HepG2 (cell line): ENCODE data around the gene C6orf132. TPM values are rescaled to one million over a fixed set of nuclear protein-coding genes. Genes with fewer than 3 reads are reported as not detected.

ENCODE experiments used
- ATM ChIP-seq: fragments of 450-650 bp; IDR thresholded peaks from 2 replicates; pipeline ENCODE4 v1.7.1; 2017; ENCODE audit warnings: mild to moderate bottlenecking, borderline replicate concordance
- CCAR2 ChIP-seq: fragments of 200-400 bp; formaldehyde crosslinking; optimal IDR thresholded peaks from 2 replicates; pipeline ENCODE3; 2018; ENCODE audit warnings: low read depth, mild to moderate bottlenecking, low read length, moderate library complexity
- ERF ChIP-seq: IDR thresholded peaks from 2 replicates; pipeline ENCODE4 v1.6.1; 2018; ENCODE audit warnings: missing biosample characterization, missing genetic modification reagents
- GPN1 ChIP-seq: sonication (generic); formaldehyde crosslinking; IDR thresholded peaks from 2 replicates; pipeline ENCODE4 v1.5.1; 2020; ENCODE audit warnings: missing genetic modification reagents, borderline replicate concordance
- MAZ ChIP-seq, 2 experiments: sonication (generic) in 1 of 2; formaldehyde crosslinking in 1 of 2; IDR thresholded peaks; 2 replicates each; pipeline versions ENCODE4 v1.5.0 to v1.6.1; 2012 to 2020; ENCODE audit warnings: low read depth in 2 of 2, mild to moderate bottlenecking in 2 of 2, borderline replicate concordance in 1 of 2, improper control_type of control experiment in 1 of 2, low read length in 1 of 2, missing genetic modification reagents in 1 of 2, moderate library complexity in 1 of 2
- MBNL3 ChIP-seq: fragments of 250-450 bp; sonication (Bioruptor Pico); conservative IDR thresholded peaks from 2 replicates; pipeline ENCODE4 v1.8.0; 2022; ENCODE audit warnings: mild to moderate bottlenecking, inconsistent platforms
- NCOA1 ChIP-seq: sonication (generic); formaldehyde crosslinking; IDR thresholded peaks from 2 replicates; pipeline ENCODE4 v1.9.0; 2021; ENCODE audit warnings: missing genetic modification reagents
- NFIC ChIP-seq: IDR thresholded peaks from 2 replicates; pipeline ENCODE4 v1.6.1; 2012; ENCODE audit warnings: mild to moderate bottlenecking, low read length, inconsistent platforms
- NR2F6 ChIP-seq, 2 experiments: IDR thresholded peaks; 2 replicates each; pipeline ENCODE4 v1.6.1; 2016; ENCODE audit warnings: antibody characterized with exemption in 1 of 2, mild to moderate bottlenecking in 1 of 2
- NR3C1 ChIP-seq: sonication (generic); formaldehyde crosslinking; IDR thresholded peaks from 2 replicates; pipeline ENCODE4 v1.4.0; 2020; ENCODE audit warnings: missing genetic modification reagents
- TCF12 ChIP-seq, 2 experiments: fragments of 450-650 bp in 1 of 2; sonication (generic) in 1 of 2; formaldehyde crosslinking in 1 of 2; IDR thresholded peaks; 2 replicates each; pipeline versions ENCODE4 v1.6.1 to v1.8.0; 2017 to 2022; ENCODE audit warnings: antibody characterized with exemption in 1 of 2, mild to moderate bottlenecking in 1 of 2, missing genetic modification reagents in 1 of 2, moderate library complexity in 1 of 2
- ZFX ChIP-seq: sonication (generic); formaldehyde crosslinking; IDR thresholded peaks from 2 replicates; pipeline ENCODE4 v1.4.0; 2020; ENCODE audit warnings: mild to moderate bottlenecking, low read depth, missing genetic modification reagents, moderate library complexity
- ZNF343 ChIP-seq: sonication (generic); formaldehyde crosslinking; IDR thresholded peaks from 2 replicates; pipeline ENCODE4 v1.4.0; 2020; ENCODE audit warnings: mild to moderate bottlenecking, missing genetic modification reagents
- ZNF468 ChIP-seq: sonication (generic); formaldehyde crosslinking; IDR thresholded peaks from 2 replicates; pipeline ENCODE4 v1.8.0; 2022; ENCODE audit warnings: mild to moderate bottlenecking, moderate library complexity, missing genetic modification reagents
- ZNF850 ChIP-seq: sonication (generic); formaldehyde crosslinking; conservative IDR thresholded peaks from 2 replicates; pipeline ENCODE4 v1.9.0; 2021; ENCODE audit warnings: mild to moderate bottlenecking, missing genetic modification reagents
- polyA plus RNA-seq, 8 experiments: library from polyadenylated mRNA; depleted of rRNA in 3 of 8; stranded (reverse) in 7 of 8; unstranded in 1 of 8; fragments of >200 nt; fragmentation: Illumina TruSeq in 4 of 8; extraction: Trizol in 4 of 8; gene quantifications; 2 replicates each; pipeline versions ENCODE4 v1.2.1 to v1.2.3, GENCODE V29; 2011 to 2016; ENCODE audit warnings: low read depth in 4 of 8, missing spikeins in 1 of 8, mixed read lengths in 1 of 8; ENCODE audit not compliant: insufficient read depth in 1 of 8
- total RNA-seq, 5 experiments: library from RNA; depleted of rRNA; stranded (reverse); fragments of >200 nt; fragmentation: Illumina TruSeq; extraction: Trizol; gene quantifications; 2 replicates each; pipeline ENCODE4 v1.2.3, GENCODE V29; 2016; ENCODE audit warnings: low read depth in 1 of 5
- TF ChIP-seq, protein P1 (sequence below): sonication (generic); formaldehyde crosslinking; IDR thresholded peaks from 2 replicates; pipeline ENCODE4 v1.4.0; 2020; ENCODE audit warnings: missing genetic modification reagents, borderline replicate concordance
- TF ChIP-seq, protein P2 (sequence below): sonication (generic); formaldehyde crosslinking; IDR thresholded peaks from 2 replicates; pipeline ENCODE4 v1.5.0; 2020; ENCODE audit warnings: missing genetic modification reagents
- TF ChIP-seq, protein P3 (sequence below): sonication (generic); formaldehyde crosslinking; IDR thresholded peaks from 2 replicates; pipeline ENCODE4 v1.4.0; 2020; ENCODE audit warnings: mild to moderate bottlenecking, low read depth, missing genetic modification reagents
- TF ChIP-seq, protein P4 (sequence below): sonication (generic); formaldehyde crosslinking; IDR thresholded peaks from 2 replicates; pipeline ENCODE4 v1.5.0; 2020; ENCODE audit warnings: mild to moderate bottlenecking, missing genetic modification reagents, borderline replicate concordance

The C6orf132 gene
- total and polyA plus RNA-seq, 2 of the 13 experiments (the other 11 are each of a cell fraction or from before 2014, with no cell fraction given) = 0.78 to 3.0 TPM

DNA sequence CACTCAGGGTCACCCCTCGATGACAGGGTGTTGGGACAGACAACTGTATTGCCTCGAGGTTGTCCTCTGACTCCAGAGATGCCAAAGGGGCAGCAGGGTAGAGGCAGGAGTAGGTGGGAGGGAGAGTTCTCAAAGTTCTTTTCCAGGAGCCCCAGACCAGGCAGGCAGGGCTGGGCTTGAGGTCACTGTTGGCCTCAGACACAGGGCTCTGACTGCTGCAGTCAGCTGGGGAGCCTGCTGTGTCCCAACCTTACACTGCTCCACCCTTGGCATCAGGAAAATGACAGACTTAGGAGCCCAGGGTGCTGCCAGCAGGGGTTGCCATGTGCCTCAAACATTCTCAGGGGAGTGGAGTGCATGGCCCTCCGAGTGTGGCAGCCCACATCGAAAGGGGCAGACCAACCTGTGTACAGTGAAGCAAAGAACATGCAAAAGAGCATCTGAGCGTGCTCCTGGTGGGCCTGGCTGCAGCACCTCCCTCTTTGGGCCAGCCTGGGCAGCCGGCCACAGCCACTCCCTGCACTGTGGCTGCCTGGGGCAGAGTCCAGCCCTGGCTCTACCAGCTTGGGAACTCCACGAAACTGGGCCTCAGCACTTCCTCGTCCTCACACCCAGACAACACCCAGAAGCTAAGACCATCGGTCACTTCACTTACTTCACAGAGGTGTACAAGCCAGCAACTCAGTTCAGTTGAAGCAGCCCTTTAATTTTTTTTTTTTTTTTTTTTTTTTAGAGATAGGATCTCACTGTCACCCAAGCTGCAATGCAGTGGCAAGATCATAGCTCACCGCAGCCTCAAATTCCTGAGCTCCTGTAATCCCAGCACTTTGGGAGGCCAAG, 24.0 kb downstream of the C6orf132 start (continued):
- TF ChIP-seq, protein P1, sequence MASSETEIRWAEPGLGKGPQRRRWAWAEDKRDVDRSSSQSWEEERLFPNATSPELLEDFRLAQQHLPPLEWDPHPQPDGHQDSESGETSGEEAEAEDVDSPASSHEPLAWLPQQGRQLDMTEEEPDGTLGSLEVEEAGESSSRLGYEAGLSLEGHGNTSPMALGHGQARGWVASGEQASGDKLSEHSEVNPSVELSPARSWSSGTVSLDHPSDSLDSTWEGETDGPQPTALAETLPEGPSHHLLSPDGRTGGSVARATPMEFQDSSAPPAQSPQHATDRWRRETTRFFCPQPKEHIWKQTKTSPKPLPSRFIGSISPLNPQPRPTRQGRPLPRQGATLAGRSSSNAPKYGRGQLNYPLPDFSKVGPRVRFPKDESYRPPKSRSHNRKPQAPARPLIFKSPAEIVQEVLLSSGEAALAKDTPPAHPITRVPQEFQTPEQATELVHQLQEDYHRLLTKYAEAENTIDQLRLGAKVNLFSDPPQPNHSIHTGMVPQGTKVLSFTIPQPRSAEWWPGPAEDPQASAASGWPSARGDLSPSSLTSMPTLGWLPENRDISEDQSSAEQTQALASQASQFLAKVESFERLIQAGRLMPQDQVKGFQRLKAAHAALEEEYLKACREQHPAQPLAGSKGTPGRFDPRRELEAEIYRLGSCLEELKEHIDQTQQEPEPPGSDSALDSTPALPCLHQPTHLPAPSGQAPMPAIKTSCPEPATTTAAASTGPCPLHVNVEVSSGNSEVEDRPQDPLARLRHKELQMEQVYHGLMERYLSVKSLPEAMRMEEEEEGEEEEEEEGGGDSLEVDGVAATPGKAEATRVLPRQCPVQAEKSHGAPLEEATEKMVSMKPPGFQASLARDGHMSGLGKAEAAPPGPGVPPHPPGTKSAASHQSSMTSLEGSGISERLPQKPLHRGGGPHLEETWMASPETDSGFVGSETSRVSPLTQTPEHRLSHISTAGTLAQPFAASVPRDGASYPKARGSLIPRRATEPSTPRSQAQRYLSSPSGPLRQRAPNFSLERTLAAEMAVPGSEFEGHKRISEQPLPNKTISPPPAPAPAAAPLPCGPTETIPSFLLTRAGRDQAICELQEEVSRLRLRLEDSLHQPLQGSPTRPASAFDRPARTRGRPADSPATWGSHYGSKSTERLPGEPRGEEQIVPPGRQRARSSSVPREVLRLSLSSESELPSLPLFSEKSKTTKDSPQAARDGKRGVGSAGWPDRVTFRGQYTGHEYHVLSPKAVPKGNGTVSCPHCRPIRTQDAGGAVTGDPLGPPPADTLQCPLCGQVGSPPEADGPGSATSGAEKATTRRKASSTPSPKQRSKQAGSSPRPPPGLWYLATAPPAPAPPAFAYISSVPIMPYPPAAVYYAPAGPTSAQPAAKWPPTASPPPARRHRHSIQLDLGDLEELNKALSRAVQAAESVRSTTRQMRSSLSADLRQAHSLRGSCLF (CRISPR knock-in tag) = no peak
- TF ChIP-seq NFIC (no peak), GPN1 (CRISPR knock-in tag) (no peak), TCF12 (IDR thresholded peaks at IDR 0.05) (no peak), TCF12 (CRISPR knock-in tag; IDR thresholded peaks at IDR 0.05) (no peak), NCOA1 (no peak), ERF (peak; percentile 46; the same call in 1 of the 2 replicates), NR2F6 (IDR thresholded peaks at IDR 0.05) (no peak), NR2F6 (CRISPR knock-in tag; IDR thresholded peaks at IDR 0.05) (no peak; the same call in 1 of the 2 replicates), ZNF850 (CRISPR knock-in tag) (no peak), MAZ (IDR thresholded peaks at IDR 0.05; ENCODE audit: borderline replicate concordance, low read depth, low read length) (no peak), MAZ (CRISPR knock-in tag; IDR thresholded peaks at IDR 0.05; ENCODE audit: low read depth) (0 out of 2 replicates have a peak, but pooled peaks have one; percentile 27), ATM (no peak), ZFX (CRISPR knock-in tag) (peak; percentile 84), ZNF343 (CRISPR knock-in tag) (no peak), CCAR2 (no peak), MBNL3 (CRISPR knock-in tag) (no peak), NR3C1 (no peak), ZNF468 (CRISPR knock-in tag) (no peak)
- TF ChIP-seq, protein P2, sequence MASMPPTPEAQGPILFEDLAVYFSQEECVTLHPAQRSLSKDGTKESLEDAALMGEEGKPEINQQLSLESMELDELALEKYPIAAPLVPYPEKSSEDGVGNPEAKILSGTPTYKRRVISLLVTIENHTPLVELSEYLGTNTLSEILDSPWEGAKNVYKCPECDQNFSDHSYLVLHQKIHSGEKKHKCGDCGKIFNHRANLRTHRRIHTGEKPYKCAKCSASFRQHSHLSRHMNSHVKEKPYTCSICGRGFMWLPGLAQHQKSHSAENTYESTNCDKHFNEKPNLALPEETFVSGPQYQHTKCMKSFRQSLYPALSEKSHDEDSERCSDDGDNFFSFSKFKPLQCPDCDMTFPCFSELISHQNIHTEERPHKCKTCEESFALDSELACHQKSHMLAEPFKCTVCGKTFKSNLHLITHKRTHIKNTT (CRISPR knock-in tag) = no peak
- TF ChIP-seq, protein P3, sequence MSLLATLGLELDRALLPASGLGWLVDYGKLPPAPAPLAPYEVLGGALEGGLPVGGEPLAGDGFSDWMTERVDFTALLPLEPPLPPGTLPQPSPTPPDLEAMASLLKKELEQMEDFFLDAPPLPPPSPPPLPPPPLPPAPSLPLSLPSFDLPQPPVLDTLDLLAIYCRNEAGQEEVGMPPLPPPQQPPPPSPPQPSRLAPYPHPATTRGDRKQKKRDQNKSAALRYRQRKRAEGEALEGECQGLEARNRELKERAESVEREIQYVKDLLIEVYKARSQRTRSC = no peak
- TF ChIP-seq, protein P4, sequence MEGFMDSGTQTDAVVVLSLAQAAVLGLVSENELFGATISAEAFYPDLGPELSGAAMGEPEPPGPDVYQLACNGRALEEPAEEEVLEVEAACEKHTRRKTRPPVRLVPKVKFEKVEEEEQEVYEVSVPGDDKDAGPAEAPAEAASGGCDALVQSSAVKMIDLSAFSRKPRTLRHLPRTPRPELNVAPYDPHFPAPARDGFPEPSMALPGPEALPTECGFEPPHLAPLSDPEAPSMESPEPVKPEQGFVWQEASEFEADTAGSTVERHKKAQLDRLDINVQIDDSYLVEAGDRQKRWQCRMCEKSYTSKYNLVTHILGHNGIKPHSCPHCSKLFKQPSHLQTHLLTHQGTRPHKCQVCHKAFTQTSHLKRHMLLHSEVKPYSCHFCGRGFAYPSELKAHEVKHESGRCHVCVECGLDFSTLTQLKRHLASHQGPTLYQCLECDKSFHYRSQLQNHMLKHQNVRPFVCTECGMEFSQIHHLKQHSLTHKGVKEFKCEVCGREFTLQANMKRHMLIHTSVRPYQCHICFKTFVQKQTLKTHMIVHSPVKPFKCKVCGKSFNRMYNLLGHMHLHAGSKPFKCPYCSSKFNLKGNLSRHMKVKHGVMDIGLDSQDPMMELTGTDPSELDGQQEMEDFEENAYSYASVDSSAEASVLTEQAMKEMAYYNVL (CRISPR knock-in tag) = peak; percentile 73; the same call in 1 of the 2 replicates
